ENCODE data around the gene AUTS2.
"Not testable (repeated sequence)": the region's sequence is repeated elsewhere in the genome, so short reads cannot be mapped to it uniquely, and the experiment has no call there.

Gene AUTS2

GRCh38 chr7:70781922-70782311 lies 1183.6 kb downstream of the AUTS2 start:
- no peak for DNase-seq

- no peak for DNase-seq
Observed at GRCh38 chr7:70782796-70783195, 1184.5 kb downstream of the AUTS2 start.

- DNase-seq = no peak
Observed at GRCh38 chr7:70785427-70785826, 1187.2 kb downstream of the AUTS2 start.

- DNase-seq = no peak
Observed at GRCh38 chr7:70786076-70786475, 1187.8 kb downstream of the AUTS2 start.

- no peak for DNase-seq
Observed at GRCh38 chr7:70787286-70787685, 1189.0 kb downstream of the AUTS2 start.

GRCh38 chr7:70787771-70788170 lies 1189.5 kb downstream of the AUTS2 start:
- no peak for DNase-seq

- DNase-seq = peak; percentile 18
Observed at GRCh38 chr7:70788276-70788675, 1190.0 kb downstream of the AUTS2 start.

- DNase-seq = no peak
Observed at GRCh38 chr7:70789481-70790214, 1191.4 kb downstream of the AUTS2 start.

- no peak for DNase-seq
Observed at GRCh38 chr7:70790215-70791073, 1192.2 kb downstream of the AUTS2 start.

GRCh38 chr7:70791341-70791740 lies 1193.1 kb downstream of the AUTS2 start:
- no peak for DNase-seq

- no peak for DNase-seq
Observed at GRCh38 chr7:70793060-70793459, 1194.8 kb downstream of the AUTS2 start.

GRCh38 chr7:70793821-70794220 lies 1195.5 kb downstream of the AUTS2 start:
- no peak for DNase-seq

- no peak for DNase-seq
Observed at GRCh38 chr7:70794962-70795361, 1196.7 kb downstream of the AUTS2 start.

GRCh38 chr7:70795948-70796347 lies 1197.7 kb downstream of the AUTS2 start:
- no peak for DNase-seq

- peak; percentile 21 for DNase-seq
Observed at GRCh38 chr7:70797109-70797514, 1198.8 kb downstream of the AUTS2 start.

- no peak for DNase-seq
Observed at GRCh38 chr7:70799841-70800405, 1201.6 kb downstream of the AUTS2 start.

- DNase-seq = no peak
Observed at GRCh38 chr7:70805360-70805759, 1207.1 kb downstream of the AUTS2 start.

GRCh38 chr7:70807650-70808049 lies 1209.4 kb downstream of the AUTS2 start:
- DNase-seq = no peak

GRCh38 chr7:70808876-70809275 lies 1210.6 kb downstream of the AUTS2 start:
- no peak for DNase-seq

GRCh38 chr7:70810558-70811139 lies 1212.4 kb downstream of the AUTS2 start:
- DNase-seq = no peak

- DNase-seq = no peak
Observed at GRCh38 chr7:70812511-70812910, 1214.2 kb downstream of the AUTS2 start.

GRCh38 chr7:70822490-70822889 lies 1224.2 kb downstream of the AUTS2 start:
- DNase-seq = not testable (repeated sequence)

Measured in fibroblast of skin of right biceps (primary cell).